H1 (cell line): ENCODE measurements around the gene CPLX1. TPM values are rescaled to one million over a fixed set of nuclear protein-coding genes. Genes with fewer than 3 reads are reported as not detected.

ENCODE experiments used
- CTCF ChIA-PET: fragments of 300-600 bp; sonication (Branson Sonifier 250); formaldehyde crosslinking; loops from one replicate; lab custom pipeline; 2021; ENCODE audit not compliant: partially characterized antibody; lab: Charles Lee
- POLR2A ChIA-PET: fragments of 300-600 bp; sonication (Branson Sonifier 250); formaldehyde crosslinking; loops from one replicate; lab custom pipeline; 2021; ENCODE audit warnings: inconsistent platforms; ENCODE audit not compliant: partially characterized antibody; lab: Charles Lee
- DNase-seq, 2 experiments: peaks; one replicate each; pipeline versions ENCODE4 v3.0.0 to v3.0.0-alpha.2; 2010 to 2022; ENCODE audit warnings: low spot score in 2 of 2, low read depth in 1 of 2, mixed read lengths in 1 of 2
- FAIRE-seq: peaks from 2 replicates; lab custom pipeline; 2011; peaks lifted over from hg19 to GRCh38; lab: Jason Lieb, UNC
- H2AFZ ChIP-seq: 2 replicates; pipeline ENCODE4 v1.8.1; 2012; ENCODE audit warnings: low read length, inconsistent platforms
- H2AK5ac ChIP-seq: 2 replicates; pipeline ENCODE4 v1.6.1; 2013; ENCODE audit warnings: low read depth, low read length
- H2BK120ac ChIP-seq: replicated peaks from 2 replicates; pipeline ENCODE3; 2013; ENCODE audit warnings: low read depth, low read length, inconsistent platforms
- H2BK12ac ChIP-seq: 2 replicates; pipeline ENCODE4 v1.6.1; 2013; ENCODE audit warnings: low read depth, low read length
- H2BK15ac ChIP-seq: 2 replicates; pipeline ENCODE4 v1.6.1; 2013; ENCODE audit warnings: low read length
- H2BK20ac ChIP-seq: 2 replicates; pipeline ENCODE4 v1.6.1; 2013; ENCODE audit warnings: low read length
- H2BK5ac ChIP-seq: 2 replicates; pipeline ENCODE4 v1.6.1; 2013; ENCODE audit warnings: low read depth, low read length
- H3K14ac ChIP-seq: 2 replicates; pipeline ENCODE4 v1.6.1; 2013; ENCODE audit warnings: inconsistent platforms; ENCODE audit not compliant: insufficient read length
- H3K18ac ChIP-seq: 2 replicates; pipeline ENCODE4 v1.6.1; 2013; ENCODE audit warnings: low read length; ENCODE audit errors: extremely low read depth
- H3K23ac ChIP-seq: 2 replicates; pipeline ENCODE4 v1.6.1; 2013; ENCODE audit warnings: inconsistent platforms; ENCODE audit not compliant: insufficient read length
- H3K23me2 ChIP-seq: 2 replicates; pipeline ENCODE4 v1.6.1; 2013; ENCODE audit warnings: low read depth, low read length
- H3K27ac ChIP-seq: 2 replicates; pipeline ENCODE4 v1.6.1; 2011; ENCODE audit warnings: low read depth, low read length, inconsistent platforms
- H3K27me3 ChIP-seq, 4 experiments: replicated peaks in 1 of 4; 1 replicate in 1 of 4; 2 replicates in 3 of 4; pipeline versions ENCODE4 v1.6.1 to v1.8.1; 2011 to 2013; ENCODE audit warnings: low read length in 3 of 4, mild to moderate bottlenecking in 3 of 4, inconsistent platforms in 2 of 4, mixed read lengths in 2 of 4, moderate library complexity in 1 of 4; ENCODE audit not compliant: control insufficient read depth in 3 of 4, insufficient read depth in 3 of 4; ENCODE audit errors: extremely low read depth in 1 of 4
- H3K36me3 ChIP-seq, 4 experiments: 2 replicates each; pipeline versions ENCODE4 v1.6.1 to v1.8.1; 2011 to 2013; ENCODE audit warnings: mild to moderate bottlenecking in 4 of 4, low read length in 3 of 4, moderate library complexity in 2 of 4, control low read depth in 1 of 4, inconsistent platforms in 1 of 4; ENCODE audit not compliant: insufficient read depth in 4 of 4, control insufficient read depth in 2 of 4
- H3K4ac ChIP-seq: replicated peaks from 2 replicates; pipeline ENCODE3; 2013; ENCODE audit warnings: low read length, low read depth, mixed read lengths, inconsistent platforms; ENCODE audit not compliant: insufficient read length
- H3K4me1 ChIP-seq, 4 experiments: replicated peaks in 1 of 4; 1 replicate in 1 of 4; 2 replicates in 3 of 4; pipeline versions ENCODE4 v1.6.1 to v1.8.1; 2011 to 2013; ENCODE audit warnings: low read length in 3 of 4, inconsistent platforms in 2 of 4, mixed read lengths in 1 of 4; ENCODE audit not compliant: insufficient read depth in 4 of 4, control insufficient read depth in 3 of 4
- H3K4me2 ChIP-seq, 2 experiments: 2 replicates each; pipeline versions ENCODE4 v1.6.1 to v1.8.1; 2011 to 2013; ENCODE audit warnings: low read depth in 2 of 2, low read length in 2 of 2, control low read depth in 1 of 2, inconsistent platforms in 1 of 2, mild to moderate bottlenecking in 1 of 2; ENCODE audit not compliant: insufficient read depth in 1 of 2
- H3K4me3 ChIP-seq, 4 experiments: fragments of 200-600, 300-600 bp in 1 of 4; sonication (generic), shearing (Covaris generic), sonication (Bioruptor Twin) in 1 of 4; 2 replicates each; pipeline versions ENCODE4 v1.5.1 to v1.8.1; 2011 to 2016; ENCODE audit warnings: low read length in 4 of 4, low read depth in 3 of 4, control low read depth in 2 of 4, inconsistent platforms in 2 of 4, mild to moderate bottlenecking in 2 of 4, mixed read lengths in 1 of 4, moderate library complexity in 1 of 4; ENCODE audit not compliant: insufficient read depth in 2 of 4; ENCODE audit errors: extremely low read depth in 1 of 4
- H3K56ac ChIP-seq: replicated peaks from 2 replicates; pipeline ENCODE3; 2013; ENCODE audit warnings: low read depth, mild to moderate bottlenecking, mixed read lengths, low read length, inconsistent platforms; ENCODE audit not compliant: insufficient read length
- H3K79me1 ChIP-seq: 2 replicates; pipeline ENCODE4 v1.6.1; 2013; ENCODE audit warnings: low read depth, low read length, control low read depth
- H3K79me2 ChIP-seq, 2 experiments: 2 replicates each; pipeline versions ENCODE4 v1.6.1 to v1.8.1; 2012 to 2013; ENCODE audit warnings: low read length in 2 of 2, mild to moderate bottlenecking in 2 of 2, inconsistent platforms in 1 of 2; ENCODE audit not compliant: insufficient read depth in 2 of 2, control insufficient read depth in 1 of 2
- H3K9ac ChIP-seq, 4 experiments: replicated peaks in 1 of 4; 1 replicate in 1 of 4; 2 replicates in 3 of 4; pipeline versions ENCODE4 v1.6.1 to v1.8.1; 2011 to 2013; ENCODE audit warnings: low read depth in 3 of 4, low read length in 3 of 4, control low read depth in 2 of 4, mild to moderate bottlenecking in 2 of 4, moderate library complexity in 2 of 4, inconsistent platforms in 1 of 4; ENCODE audit errors: extremely low read depth in 1 of 4
- H3K9me3 ChIP-seq, 2 experiments: 2 replicates each; pipeline versions ENCODE4 v1.6.1 to v1.8.1; 2012 to 2013; ENCODE audit warnings: mild to moderate bottlenecking in 2 of 2, moderate library complexity in 2 of 2, control low read depth in 1 of 2, inconsistent platforms in 1 of 2, low read depth in 1 of 2, low read length in 1 of 2, mixed read lengths in 1 of 2; ENCODE audit not compliant: insufficient read depth in 2 of 2
- H4K20me1 ChIP-seq, 2 experiments: replicated peaks in 1 of 2; 2 replicates each; pipeline versions ENCODE3 to v1.8.1; 2011 to 2013; ENCODE audit warnings: inconsistent platforms in 2 of 2, low read length in 2 of 2, mild to moderate bottlenecking in 1 of 2; ENCODE audit not compliant: insufficient read depth in 2 of 2, control insufficient read depth in 1 of 2
- H4K5ac ChIP-seq: 2 replicates; pipeline ENCODE4 v1.6.1; 2013; ENCODE audit warnings: low read length, low read depth, mixed read lengths, inconsistent platforms; ENCODE audit not compliant: insufficient read length
- H4K8ac ChIP-seq: 2 replicates; pipeline ENCODE4 v1.8.0; 2013; ENCODE audit warnings: mild to moderate bottlenecking, moderate library complexity, low read length, inconsistent platforms; ENCODE audit not compliant: insufficient read depth; ENCODE audit errors: extremely low read depth
- H4K91ac ChIP-seq: replicated peaks from 2 replicates; pipeline ENCODE3; 2013; ENCODE audit warnings: low read length, mixed read lengths, inconsistent platforms; ENCODE audit not compliant: insufficient read length
- CBX8 ChIP-seq: fragments of 300-800, 300-1000 bp; sonication (generic); IDR thresholded peaks from 2 replicates; pipeline ENCODE4 v1.7.1; 2016; ENCODE audit warnings: low read depth, low read length, borderline replicate concordance
- CHD1 ChIP-seq: IDR thresholded peaks from 2 replicates; pipeline ENCODE4 v1.6.1; 2012; ENCODE audit warnings: low read depth, low read length, improper control_type of control experiment
- EGR1 ChIP-seq: IDR thresholded peaks from 2 replicates; pipeline ENCODE4 v1.6.1; 2011; ENCODE audit warnings: low read depth, low read length, borderline replicate concordance
- HDAC6 ChIP-seq: IDR thresholded peaks from one replicate; pipeline ENCODE4 v1.7.1; 2012; ENCODE audit warnings: low read depth, mild to moderate bottlenecking, inconsistent platforms, low read length, moderate library complexity
- KDM1A ChIP-seq: fragments of 200-600, 300-600 bp; sonication (generic); IDR thresholded peaks from 2 replicates; pipeline ENCODE4 v1.7.1; 2016; ENCODE audit warnings: mild to moderate bottlenecking, low read length, borderline replicate concordance
- POU5F1 ChIP-seq: IDR thresholded peaks from 2 replicates; pipeline ENCODE4 v1.6.1; 2011; ENCODE audit warnings: low read depth, mild to moderate bottlenecking, low read length, moderate library complexity
- RBBP5 ChIP-seq: IDR thresholded peaks from 2 replicates; pipeline ENCODE4 v1.7.1; 2012; ENCODE audit warnings: low read depth, mild to moderate bottlenecking, inconsistent platforms, low read length, moderate library complexity, borderline replicate concordance
- SIX5 ChIP-seq: IDR thresholded peaks from 2 replicates; pipeline ENCODE4 v1.6.1; 2011; ENCODE audit warnings: mild to moderate bottlenecking, low read depth, low read length
- SP1 ChIP-seq: IDR thresholded peaks from 2 replicates; pipeline ENCODE4 v1.6.1; 2011; ENCODE audit warnings: low read depth, low read length
- SUZ12 ChIP-seq: fragments of 200-600 bp; sonication (generic); IDR thresholded peaks from 2 replicates; pipeline ENCODE4 v1.6.1; 2012; ENCODE audit warnings: mild to moderate bottlenecking, inconsistent platforms, low read length, moderate library complexity, mixed read lengths
- TAF7 ChIP-seq: optimal IDR thresholded peaks from 2 replicates; pipeline ENCODE3; 2011; ENCODE audit warnings: low read depth, mild to moderate bottlenecking, inconsistent platforms, low read length, moderate library complexity, borderline replicate concordance
- USF2 ChIP-seq: IDR thresholded peaks from 2 replicates; pipeline ENCODE4 v1.6.1; 2011; ENCODE audit warnings: low read length, improper control_type of control experiment
- YY1 ChIP-seq: IDR thresholded peaks from 2 replicates; pipeline ENCODE4 v1.6.1; 2011; ENCODE audit warnings: low read depth, mild to moderate bottlenecking, low read length
- WGBS, 2 experiments: shearing (Covaris generic) in 1 of 2; methylation state at CpG; one replicate each; pipeline versions ENCODE4 v1.1.6 to v1.1.7; 2013 to 2015; ENCODE audit warnings: low lambda C conversion rate in 2 of 2, mixed read lengths in 2 of 2, inconsistent platforms in 1 of 2, low coverage in 1 of 2, missing lambda C conversion rate in 1 of 2; ENCODE audit not compliant: insufficient replicate concordance in 2 of 2, insufficient coverage in 1 of 2, insufficient read length in 1 of 2; ENCODE audit errors: extremely low coverage in 1 of 2, missing lambda C conversion rate in 1 of 2; 5-methylcytosine and 5-hydroxymethylcytosine counted together
- polyA plus RNA-seq, 7 experiments: library from polyadenylated mRNA; depleted of rRNA in 3 of 7; stranded (reverse) in 5 of 7; unstranded in 2 of 7; fragments of >200 nt in 5 of 7; fragments of 200-250 nt in 2 of 7; gene quantifications; 1 replicate in 5 of 7; 2 replicates in 1 of 7; 4 replicates in 1 of 7; pipeline versions ENCODE4 v1.2.1 to v1.2.3, GENCODE V29; 2011 to 2013; ENCODE audit warnings: missing spikeins in 2 of 7, mixed read lengths in 2 of 7
- total RNA-seq: library from RNA; stranded (reverse); fragmentation: NEBNext Ultra II Directional; extraction: Animal tissue kit (Norgen Biotek cat#: 25700); gene quantifications from 2 replicates; pipeline ENCODE4 v1.2.1, GENCODE V29; 2021

CPLX1 gene
- total and polyA plus RNA-seq, 2 of the 8 experiments (the other 6 are each of a cell fraction or from before 2014, with no cell fraction given), result 0.32 to 0.56 TPM

DNA sequence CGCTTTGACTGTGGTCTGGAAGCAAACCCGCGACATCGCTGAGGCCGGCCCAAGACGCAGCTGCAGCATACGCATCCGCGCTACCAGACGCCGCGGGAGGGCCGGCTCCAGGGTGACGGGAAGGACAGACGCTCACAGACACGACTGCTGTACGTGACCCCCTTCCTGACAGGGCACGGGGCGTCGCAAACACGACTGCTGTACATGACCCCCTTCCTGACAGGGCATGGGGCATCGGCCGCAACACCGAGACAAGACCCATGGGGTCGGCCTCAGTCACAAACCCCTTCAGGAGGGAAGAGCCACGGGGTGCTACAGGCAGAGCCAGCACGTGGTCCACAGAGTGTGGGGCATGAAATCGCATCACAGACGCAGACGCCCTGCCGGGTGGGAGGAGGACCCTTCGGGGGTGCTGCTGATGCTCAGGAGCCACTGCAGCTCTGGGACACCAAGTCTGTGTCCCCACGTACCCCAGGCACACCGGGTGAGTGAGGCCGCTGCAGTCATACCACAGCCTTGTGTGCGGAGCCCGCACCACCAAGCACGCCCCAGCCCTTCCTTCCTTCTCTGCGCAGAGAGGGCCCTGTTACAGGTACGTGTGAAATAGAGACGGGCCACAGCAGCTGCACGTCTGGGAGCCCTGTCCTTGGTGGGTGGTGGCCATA is 38.7 kb upstream of the CPLX1 start:
- ChIA-PET CTCF (interaction anchor here (0.7 to 2.3 kb wide), 4 partner anchors 9 to 247 kb away, joined by 3 to 10 read pairs (median 6); no protein-coding TSS in a partner anchor), POLR2A (no interaction called here)
- no peak overlapping the region for H2BK15ac ChIP-seq
- peaks cover 0 to 5% of the 10 kb centered on the region in 2 experiments; a peak in 1 of 4 replicates for H3K9me3 ChIP-seq
- no peak overlapping the region for H4K5ac ChIP-seq
- H3K79me2 ChIP-seq, result no peaks in the 10 kb centered on the region
- H2BK5ac ChIP-seq, result no peak overlapping the region
- H2BK12ac ChIP-seq, result no peak overlapping the region
- H3K4me1 ChIP-seq, result no peaks in the 10 kb centered on the region
- FAIRE-seq (no peak), DNase-seq (no peak)
- 92% methylated on average over 42 of the region's 42 CpGs; no CpG with 5 or more reads in 1 of the 2 experiments for WGBS, 2 experiments
- H4K8ac ChIP-seq, result no peak overlapping the region
- H3K23me2 ChIP-seq, result 0 out of 2 replicates have a peak, but pooled peaks cover 3% of the 10 kb centered on the region
- no peak overlapping the region for H2AFZ ChIP-seq
- H3K36me3 ChIP-seq, result peaks cover 2 to 24% (median 15%) of the 10 kb centered on the region in 4 experiments; a peak in 7 of 8 replicates
- H3K27ac ChIP-seq, result no peak overlapping the region
- H3K56ac ChIP-seq, result no peak overlapping the region
- peaks cover 0 to 14% of the 10 kb centered on the region in 2 experiments for H4K20me1 ChIP-seq
- no peaks in the 10 kb centered on the region for H3K27me3 ChIP-seq
- no peak overlapping the region for H3K4me2 ChIP-seq
- no peak overlapping the region for H4K91ac ChIP-seq
- no peak overlapping the region for H3K23ac ChIP-seq
- H3K18ac ChIP-seq, result no peak overlapping the region
- no peak overlapping the region for H2BK20ac ChIP-seq
- H2AK5ac ChIP-seq, result no peak overlapping the region
- peaks cover 3% of the 10 kb centered on the region for H3K79me1 ChIP-seq
- H3K9ac ChIP-seq, result no peak overlapping the region
- H3K4ac ChIP-seq, result no peak overlapping the region
- H3K14ac ChIP-seq, result no peak overlapping the region
- H2BK120ac ChIP-seq, result no peak overlapping the region
- no peak overlapping the region for H3K4me3 ChIP-seq
- no peak for TF ChIP-seq RBBP5
- no peak for TF ChIP-seq YY1
- TF ChIP-seq CBX8, result no peak
- TF ChIP-seq CHD1, result no peak
- no peak for TF ChIP-seq KDM1A
- no peak for TF ChIP-seq EGR1
- no peak for TF ChIP-seq SIX5
- TF ChIP-seq SP1, result no peak
- TF ChIP-seq USF2, result no peak
- TF ChIP-seq HDAC6, result no peak
- no peak for TF ChIP-seq POU5F1
- no peak for TF ChIP-seq SUZ12
- TF ChIP-seq TAF7, result no peak
